HT1080 (cell line): Measurements from ENCODE around the gene CRY1. TPM values are rescaled to one million over a fixed set of nuclear protein-coding genes. Genes with fewer than 3 reads are reported as not detected.
A peak's percentile ranks its signal among the peaks of the same experiment; 100 is the strongest.

Source experiments
- DNase-seq: peaks from one replicate; pipeline ENCODE4 v3.0.0-alpha.2; 2015; ENCODE audit warnings: low read depth
- polyA plus RNA-seq, 2 experiments: library from polyadenylated mRNA; depleted of rRNA; stranded (reverse); fragments of >200 nt; gene quantifications; 2 replicates each; pipeline ENCODE4 v1.2.3, GENCODE V29; 2015
- total RNA-seq: library from RNA; depleted of rRNA; stranded (reverse); fragments of >200 nt; shearing (Covaris generic); gene quantifications from 2 replicates; pipeline ENCODE4 v1.2.3, GENCODE V29; 2014; rRNA removed

The CRY1 gene
- 11.5 and 11.9 TPM in 2 replicates for total RNA-seq
- polyA plus RNA-seq (2015; cell fraction: cytosol; rRNA removed): 9.6 and 10.9 TPM in 2 replicates
- 21.1 and 21.6 TPM in 2 replicates for polyA plus RNA-seq (2015; cell fraction: nucleus; rRNA removed)

DNA sequence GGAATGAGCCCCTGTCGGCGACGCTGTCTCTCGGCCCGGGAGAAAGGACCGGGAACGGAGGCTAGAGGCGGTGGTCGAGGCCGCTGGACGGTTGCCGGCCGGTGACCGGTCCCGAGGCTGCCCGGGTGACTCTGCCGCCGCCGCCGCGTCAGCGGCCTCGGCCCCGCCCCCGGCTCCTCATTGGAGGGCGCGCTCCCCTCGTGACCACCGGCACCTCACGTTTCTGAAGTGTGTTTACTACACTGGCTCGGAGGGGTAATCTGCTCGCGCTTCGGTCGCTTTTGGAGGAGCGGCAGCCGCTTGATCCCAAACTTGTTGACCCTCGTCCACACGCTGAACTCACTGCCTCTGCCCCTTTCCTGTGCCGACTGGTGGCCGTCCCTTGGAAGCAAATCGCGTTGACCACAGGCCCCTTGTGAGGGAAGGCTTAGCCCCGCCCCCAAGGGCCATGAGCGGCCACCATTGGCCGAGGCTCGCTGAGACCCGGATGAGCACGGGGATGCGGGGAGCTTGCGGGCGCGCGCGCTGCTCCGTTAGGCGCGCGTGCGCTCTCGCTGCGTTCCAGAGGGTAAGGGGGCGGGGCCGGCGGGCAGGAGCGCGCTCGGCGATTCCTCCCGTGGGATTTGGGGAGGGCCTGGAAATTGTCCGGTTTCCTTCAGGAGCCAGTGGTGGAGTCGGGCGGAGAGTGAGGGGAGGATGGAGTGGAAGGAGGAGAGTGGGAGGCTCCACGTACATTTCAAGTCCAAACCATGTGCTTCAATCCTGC lies at the start of gene CRY1:
Gene CRY1, minus strand, starts transcription at position 133 of the 766 bp plus-strand sequence. CDS start 588 bp downstream, outside the sequence.
- DNase-seq: peak; percentile 92

DNA sequence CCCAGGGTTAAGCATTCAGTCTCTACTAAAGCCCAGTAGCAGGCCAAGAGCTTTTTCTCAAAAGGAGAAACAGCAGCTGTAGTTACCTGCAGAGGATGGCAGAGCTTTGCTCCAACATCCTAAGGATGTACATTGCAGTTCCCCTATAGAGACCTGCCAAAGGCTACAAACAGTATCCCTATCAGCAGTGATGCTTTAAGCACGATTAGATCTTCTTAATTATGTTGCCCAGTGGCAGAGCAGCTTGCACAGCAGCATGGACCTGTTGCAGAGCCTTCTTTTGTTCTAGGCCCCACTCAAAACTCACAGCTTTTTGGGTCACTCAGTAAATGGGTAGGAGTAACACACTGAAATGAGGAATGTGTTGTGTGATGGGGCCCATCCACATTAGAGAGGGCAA lies 46.4 kb upstream of the CRY1 start:
- no peak for DNase-seq

DNA sequence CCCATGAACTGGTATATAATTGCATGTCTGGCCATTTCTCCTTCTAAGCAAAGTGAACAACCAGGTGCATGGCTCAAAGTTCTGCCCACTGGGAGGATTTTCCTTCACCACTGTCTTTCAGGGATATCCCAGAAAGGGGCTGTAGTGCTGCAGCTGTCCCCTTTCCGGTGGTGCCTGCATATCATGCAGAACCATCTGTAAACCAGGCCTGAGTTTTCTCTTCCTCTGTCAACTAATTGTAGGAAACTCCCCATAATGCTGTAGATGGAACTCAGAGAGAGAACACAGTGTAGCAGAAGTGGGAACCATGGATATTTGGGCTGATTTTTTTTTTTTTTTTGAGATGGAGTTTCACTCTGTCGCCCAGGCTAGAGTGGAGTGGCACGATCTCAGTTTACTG lies 45.6 kb upstream of the CRY1 start:
- no peak for DNase-seq

DNA sequence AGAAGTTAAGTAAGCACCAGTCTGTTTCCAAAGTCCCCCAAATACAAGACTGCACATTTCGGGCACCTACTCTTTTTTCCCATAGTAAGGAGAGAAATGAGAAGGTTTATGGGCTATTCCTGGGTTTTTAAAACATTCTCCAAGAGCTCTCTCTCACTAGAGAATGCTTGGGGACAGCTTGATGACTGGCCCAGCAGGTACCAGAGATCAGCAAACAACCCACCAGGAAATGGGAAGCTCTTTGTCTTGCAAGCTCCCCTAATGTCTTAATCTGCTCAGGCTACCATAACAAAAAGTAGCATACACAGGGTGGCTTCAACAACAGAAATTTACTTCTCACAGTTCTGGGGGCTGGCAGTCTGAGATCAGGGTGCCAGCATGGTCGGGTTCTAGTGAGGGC lies 41.8 kb upstream of the CRY1 start:
- no peak for DNase-seq

DNA sequence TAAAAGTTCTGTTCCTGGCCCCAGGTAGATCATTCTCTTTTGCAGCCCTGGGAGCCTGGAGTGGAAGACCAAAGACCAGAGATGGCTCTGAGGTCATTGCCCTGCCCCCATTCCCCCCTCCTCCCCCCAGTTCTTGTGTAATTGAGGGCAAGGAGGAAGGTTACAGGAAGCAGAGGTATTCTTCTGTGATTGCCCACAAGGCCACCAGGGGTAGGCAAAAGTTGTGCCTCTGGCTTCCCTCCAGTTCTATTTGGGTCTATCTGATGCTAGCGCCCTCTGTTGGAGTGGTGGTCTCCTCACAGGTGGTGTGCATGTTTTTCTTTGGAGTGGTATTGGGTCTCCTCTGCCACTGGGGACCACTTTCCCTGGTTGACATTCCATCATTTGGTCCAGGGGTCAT lies 41.2 kb upstream of the CRY1 start:
- DNase-seq: peak; percentile 58

DNA sequence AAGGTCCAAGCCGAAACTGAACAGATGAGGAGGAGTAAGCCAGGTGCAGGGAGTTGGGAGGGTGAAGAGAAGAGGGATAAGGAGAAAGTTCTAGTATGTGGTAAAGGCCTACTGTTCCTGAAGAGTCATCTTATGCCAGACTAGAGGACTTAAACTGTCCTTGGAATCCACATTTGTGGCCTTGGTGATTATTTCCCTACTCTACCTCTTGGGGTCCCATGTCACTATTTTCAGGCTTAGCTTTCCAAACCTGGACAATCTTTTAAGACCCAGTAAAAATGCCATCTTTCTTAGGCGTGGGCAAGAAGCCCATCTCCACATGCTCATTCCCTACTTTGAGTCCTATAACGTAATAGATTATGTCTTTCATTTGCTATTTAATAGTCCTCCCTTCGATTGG lies 40.1 kb upstream of the CRY1 start:
- DNase-seq: peak; percentile 10

DNA sequence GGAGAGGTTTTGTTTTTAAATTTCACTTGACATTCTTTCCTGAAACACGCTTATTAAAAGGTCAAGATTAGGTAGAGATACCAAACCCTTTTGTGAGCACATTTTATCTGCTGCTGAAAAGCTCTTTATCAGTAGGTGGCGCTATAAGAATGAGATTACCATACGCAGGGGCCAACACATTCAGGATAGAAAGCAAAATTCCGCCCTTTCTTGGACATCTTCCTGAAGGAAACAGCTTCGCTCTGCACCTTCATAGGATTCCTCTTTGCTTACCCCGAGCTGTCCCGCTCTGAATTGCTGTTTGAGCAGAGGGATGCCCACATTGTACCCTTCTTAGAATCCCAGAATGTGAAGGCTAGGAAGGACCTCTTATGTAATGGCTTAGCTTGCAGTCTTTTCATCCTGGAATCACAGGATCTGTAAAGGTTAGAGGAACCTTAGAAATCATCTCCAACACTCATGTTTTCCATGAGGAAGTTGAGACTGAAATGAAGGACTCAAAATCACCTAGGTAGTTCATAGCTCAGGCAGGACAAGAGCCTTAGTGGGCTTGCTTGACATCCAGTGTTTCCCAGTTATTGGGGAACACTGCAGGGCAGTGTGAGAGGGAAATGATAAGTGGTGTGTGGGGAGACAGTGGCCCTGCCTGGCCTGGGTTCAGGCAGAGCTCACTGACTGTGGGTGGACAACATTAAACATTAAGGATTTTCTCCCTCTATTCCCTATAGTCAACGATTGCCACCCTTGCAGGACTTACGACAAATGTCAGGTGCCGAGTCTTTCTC lies 38.7 kb upstream of the CRY1 start:
- DNase-seq: peak; percentile 64

DNA sequence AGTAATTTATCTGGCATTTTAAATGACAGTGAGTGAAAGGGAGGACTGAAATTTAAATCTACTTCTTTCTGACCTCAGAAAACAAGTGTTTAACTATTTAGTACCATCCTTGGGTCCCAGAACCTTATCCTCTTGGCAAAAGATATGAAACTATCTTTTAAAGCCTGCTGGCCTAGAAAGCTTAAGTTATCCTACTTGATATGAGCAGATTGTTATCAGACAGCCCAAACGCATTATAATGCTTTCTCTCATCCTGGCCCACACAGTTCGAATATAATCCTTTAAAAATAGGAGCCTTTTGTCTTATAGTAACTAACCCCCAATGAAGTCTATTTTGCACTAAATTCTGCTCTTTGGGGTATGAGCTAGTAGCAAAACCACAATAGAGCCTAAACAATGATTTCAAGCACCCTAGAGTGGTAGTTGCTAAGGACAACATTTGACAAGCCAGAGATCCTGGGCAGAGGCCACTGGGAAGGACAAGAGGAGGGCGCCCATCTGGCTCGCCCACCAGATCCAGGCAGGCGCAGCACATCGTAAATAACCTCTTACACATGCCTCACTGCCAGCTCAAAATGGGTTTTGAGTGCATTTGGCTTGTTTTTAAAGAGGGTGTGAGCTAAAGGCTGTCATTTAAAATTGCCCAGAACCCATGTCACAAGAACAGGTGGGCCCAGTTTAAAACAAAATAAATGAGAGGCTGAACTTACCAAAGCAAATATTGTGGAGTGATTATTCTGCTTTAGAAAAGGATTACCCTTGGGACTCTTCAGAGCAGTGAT lies 37.7 kb upstream of the CRY1 start:
- no peak for DNase-seq

DNA sequence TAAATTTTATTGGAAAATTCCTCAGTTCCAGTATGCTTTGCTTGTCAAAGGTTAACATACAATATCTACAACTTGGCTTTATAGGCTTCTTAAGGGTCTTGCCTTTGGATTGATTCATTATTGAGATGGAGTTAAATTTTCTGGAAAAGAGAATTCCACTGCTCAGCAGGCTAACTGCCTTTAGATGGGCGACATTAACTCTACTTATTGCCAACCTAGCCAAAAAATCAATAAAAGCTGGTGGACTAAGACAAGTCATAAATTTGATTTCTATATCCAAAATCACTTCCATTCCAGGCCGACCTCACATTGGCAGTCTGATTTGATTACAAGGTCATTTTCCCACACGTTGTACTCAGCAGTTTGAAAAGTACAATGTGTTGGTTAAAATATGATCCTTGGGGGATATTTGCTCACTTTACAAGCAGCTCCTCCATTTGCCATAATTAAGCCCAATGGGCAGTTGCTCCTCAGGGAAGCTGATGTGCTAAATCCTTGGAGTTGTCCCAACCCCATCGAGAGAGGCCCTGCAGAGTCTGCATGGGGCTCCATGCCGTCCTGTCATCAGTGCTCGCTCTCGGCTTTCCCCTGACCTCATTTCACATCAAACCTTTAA lies 36.1 kb upstream of the CRY1 start:
- DNase-seq: no peak

DNA sequence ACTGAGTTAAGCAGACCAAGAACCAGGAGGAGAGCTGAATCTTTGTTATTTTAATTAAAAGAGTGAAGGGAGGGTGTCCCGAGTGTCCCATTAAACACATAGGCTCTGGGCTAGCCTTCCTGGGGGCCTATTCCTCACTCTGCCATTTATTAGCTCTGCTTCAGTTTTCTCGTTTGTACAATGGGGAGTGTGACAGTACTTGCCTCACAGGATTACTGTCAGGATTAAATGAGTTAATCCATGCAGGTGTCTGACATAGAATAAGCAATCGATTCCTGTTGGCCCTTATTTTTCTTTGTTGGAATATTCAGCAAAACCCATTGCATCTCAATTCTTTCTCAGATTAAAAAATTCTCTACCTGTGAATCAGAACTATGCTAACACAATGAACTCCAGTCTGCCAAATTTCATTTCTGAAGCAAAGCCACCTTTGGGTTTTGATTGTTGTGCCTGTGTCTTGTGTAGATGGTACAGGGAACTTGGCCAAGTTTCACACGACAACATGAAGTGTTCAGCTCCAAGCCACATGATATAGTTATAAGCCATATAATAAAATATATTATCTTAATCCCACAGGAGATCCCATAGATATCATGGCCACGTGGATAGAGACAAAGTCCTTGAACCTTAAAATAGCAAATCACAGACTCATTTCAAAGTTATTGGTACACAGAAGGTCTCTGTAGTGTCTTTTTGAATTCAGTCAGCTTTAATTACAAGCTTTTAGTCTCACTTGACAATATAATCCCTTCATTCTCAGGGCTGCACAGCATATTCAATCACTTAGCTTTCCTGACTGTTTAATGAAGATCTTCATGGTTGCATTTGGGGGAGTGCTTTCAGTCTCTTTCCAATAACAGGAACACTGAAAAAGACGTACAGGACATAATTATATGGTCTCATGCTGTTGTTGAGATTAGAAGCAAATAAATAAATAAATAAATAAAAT lies 34.4 kb upstream of the CRY1 start:
- DNase-seq: no peak

DNA sequence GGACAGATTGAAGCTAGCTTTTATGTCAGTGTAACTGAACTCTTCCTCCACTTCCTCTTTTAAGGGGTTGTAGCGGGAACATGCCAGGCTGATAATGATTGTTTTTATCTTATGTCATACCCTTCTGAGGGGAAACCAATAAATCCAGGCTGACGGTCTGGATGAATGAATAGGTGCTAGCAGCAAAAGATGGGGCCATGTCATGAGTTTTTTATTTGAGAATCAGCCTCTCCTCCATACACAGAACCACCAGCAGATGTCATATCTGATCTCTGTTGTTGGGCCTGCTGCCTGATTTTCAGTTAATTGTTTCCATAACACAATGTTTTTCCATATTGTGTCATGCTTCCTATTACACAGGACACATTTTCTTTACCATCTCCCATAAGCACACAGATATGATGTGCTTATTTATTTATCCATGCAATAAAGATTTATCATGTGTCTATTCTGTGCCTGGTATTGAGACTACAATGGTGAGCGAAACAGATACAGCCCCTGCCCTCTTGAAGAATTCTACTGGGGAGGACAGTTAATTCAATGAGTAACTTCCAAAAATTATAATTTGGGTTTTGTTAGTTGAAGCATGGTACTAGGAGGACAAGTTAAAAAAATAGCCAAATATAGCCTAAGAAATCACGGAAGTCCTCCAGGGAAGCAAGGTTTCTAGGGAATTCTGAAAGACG lies 33.6 kb upstream of the CRY1 start:
- DNase-seq: peak; percentile 42

DNA sequence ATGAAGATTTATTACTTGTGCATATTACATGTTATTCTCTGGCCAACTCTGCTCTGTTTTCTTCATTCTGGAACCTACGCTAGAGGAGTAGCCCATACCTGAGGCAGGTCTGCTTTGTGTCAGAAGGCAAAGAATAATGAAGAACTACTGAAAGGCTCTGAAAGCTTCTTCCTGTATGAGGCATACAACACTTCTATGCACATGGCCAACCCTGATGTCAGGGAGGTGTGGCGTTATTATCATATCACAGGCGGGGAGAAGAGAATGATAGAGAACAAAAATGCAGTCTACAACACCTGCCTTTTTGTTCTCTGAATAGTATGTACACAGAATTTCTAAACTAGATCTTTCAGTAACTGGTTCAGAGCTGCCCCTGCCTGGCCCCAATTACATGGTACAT lies 32.5 kb upstream of the CRY1 start:
- no peak for DNase-seq

DNA sequence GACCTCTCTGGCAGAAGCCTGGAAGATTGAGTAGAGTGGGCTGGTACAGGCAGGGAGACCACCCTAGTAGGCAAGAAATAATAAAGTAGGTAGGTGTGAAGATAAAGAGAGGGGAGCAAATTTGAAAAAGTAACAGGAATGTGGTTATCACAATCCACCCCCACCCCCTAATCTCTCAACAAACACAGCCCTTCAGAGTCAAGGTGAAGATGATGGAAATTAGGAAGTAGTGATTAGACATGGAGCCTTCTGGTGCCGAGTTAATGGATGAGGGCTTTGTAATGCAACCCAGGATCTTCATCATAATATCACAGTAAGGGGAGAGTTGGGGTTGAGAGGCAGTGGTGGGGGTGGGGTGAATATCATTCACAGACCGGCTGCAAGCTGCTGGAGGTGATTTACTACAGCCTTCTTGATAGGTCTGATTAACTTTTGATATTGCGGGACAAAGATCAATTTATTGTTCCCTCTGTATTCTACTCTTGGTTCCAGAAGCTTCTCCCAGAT lies 29.2 kb upstream of the CRY1 start:
- no peak for DNase-seq

DNA sequence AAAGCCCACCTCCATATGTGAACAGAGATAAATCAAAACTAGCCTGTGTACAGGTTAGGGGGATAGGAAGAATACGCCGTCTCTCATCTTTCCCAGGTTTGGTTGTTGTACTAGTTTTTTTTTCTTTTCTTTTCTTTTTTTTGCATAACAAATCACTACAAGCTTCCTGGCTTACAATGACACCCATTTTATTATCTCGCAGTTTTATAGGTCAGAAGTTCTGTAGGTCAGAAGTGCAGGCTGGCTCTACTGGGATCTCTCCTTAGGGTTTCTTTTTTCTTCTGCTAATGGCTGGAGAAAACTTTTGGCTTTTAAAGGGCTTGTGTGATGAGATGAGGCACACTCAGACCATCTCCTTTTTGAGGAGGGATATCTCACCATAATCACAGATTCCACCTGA lies 25.7 kb upstream of the CRY1 start:
- no peak for DNase-seq

DNA sequence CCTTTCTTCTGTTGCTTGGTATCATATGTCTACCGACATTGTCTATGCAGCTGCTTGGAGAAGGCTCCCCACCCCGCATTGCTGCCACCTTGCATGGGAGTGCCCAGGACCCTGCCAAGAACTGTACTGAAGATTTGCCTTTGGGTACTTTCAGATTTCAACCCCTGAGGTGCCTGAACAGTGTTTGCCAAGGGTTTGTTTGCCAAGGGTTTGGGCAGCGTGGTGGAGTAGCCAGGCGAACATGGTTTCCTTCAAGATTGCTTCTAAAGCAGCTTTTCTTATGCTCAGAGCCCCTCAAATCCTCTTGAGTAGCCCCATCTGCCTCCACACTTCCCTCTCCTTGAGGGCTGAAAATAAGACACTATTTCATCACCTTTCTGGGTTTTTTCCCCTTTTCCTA lies 25.3 kb upstream of the CRY1 start:
- DNase-seq: no peak

DNA sequence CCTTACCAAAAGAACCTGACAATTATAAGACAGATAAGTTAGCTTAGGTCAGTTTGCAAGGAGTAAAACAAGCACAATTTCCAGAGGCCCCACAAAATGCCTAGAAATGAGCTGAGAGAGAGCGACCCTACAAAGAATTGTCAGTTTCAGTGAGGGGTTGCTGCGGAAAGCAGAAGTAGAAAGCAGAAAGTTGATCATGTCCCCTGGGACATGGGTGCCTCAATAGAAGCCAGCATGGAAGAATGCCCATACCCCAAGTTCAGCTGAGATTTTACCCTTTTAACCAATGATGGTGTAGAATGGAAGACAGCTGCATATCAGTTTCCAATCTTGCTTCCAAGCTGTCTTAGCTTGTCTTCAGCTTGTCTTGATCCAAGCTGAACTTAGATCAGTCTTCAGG lies 21.8 kb upstream of the CRY1 start:
- no peak for DNase-seq

DNA sequence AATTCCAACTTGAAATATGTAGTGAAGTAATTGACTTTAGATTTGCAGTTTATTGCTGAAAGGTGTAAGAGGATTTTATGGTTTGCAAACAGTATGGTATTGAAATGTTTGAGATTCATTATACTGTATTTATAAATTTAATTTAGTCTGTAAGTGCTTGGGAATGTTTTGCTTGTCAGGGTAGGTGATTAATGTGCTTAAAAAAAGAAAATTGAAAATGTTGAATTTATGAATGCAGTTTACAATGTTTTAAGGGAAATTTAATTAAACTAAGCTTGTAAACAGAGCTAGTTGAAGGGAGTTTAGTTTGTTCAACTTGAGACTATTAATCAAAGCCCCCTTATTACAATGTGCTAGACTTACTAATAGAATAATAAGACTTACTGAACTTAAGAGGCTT lies 18.0 kb upstream of the CRY1 start:
- DNase-seq: no peak

DNA sequence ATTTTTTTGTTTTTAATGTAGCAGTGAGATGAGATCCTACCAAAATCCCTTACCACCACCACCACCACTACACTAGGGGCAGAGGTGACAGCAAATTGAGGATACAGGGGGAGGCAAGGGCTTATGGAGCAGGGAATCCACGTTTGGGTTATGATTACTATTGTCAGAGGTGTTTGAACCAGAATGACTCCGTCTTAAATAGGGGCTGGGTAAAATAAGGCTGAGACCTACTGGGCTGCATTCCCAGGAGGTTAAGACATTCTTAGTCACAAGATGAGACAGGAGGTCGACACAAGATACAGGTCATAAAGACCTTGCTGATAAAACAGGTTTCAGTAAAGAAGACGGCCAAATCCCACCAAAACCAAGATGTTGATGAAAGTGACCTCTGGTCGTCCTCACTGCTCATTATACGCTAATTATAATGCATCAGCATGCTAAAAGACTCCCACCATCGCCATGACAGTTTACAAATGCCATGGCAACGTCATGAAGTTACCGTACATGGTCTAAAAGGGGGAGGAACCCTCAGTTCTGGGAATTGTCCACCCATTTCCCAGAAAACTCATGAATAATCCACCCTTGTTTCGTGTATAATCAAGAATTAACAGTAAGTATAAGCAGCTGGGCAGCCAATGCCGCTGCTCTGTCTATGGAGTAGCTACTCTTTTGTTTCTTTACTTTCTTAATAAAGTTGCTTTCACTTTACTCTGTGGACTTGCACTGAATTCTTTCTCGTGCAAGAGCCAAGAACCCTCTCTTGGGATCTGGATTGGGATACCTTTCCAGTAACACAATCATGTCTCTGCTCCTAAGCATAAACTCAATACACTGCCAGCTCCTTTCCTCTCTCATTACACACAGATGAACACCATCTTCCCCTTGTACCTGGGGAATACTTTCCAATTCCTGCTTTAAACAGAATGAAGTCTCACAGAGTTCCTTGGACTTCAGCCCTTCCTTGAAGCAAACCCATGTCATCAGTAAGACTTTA lies 16.7 kb upstream of the CRY1 start:
- DNase-seq: no peak
